Ammon's horn (tissue), 1 donor: ENCODE results near the gene PRKRA.
"Not testable (repeated sequence)": the region's sequence is repeated elsewhere in the genome, so short reads cannot be mapped to it uniquely, and the experiment has no call there.

Experiments
- DNase-seq: peaks from one replicate; pipeline ENCODE4 v3.0.0-alpha.2; 2016; ENCODE audit warnings: low spot score

The PRKRA gene

DNA sequence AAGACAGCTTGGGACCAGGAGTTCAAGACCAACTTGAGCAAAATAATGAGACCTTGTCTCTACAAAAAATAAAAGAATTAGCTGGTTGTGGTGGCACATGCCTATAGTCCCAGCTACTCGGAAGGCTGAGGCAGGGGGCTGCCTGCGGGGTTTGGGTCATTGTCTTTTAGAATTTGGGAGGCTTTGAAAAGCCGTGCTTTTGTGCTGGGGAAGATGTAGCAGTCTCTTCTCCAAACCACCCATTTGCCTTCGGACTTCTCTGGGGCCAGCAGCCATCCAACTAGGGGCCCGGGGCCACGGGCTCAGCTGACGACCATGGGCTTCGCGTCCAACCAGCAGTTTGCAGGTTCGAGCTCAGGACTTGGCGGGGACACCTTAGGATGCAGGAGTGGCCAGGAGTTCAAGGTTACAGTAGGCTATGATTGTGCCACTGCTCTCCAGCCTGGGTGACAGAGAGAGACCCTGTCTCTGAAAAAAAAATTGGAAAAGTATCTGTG lies 6.5 kb upstream of the PRKRA start:
- no peak for DNase-seq

DNA sequence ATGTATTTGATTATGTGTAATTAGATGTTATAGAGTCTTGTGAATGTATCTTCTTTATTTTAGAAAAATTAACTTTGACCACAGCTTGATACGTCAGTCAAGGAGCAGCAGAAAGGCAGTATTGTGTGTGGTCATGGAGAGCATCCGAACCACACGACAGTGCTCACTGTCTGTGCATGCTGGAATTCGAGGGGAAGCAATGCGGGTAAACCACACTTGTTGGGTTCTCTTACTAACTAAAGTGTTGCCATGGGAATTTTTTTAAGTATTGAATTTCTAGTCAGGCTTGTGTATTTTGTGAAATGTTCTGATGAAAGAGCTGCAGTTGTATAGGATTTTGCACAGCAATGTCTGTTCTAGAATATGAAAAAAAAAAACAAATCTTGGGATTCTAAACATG lies 5.0 kb upstream of the PRKRA start:
- no peak for DNase-seq

DNA sequence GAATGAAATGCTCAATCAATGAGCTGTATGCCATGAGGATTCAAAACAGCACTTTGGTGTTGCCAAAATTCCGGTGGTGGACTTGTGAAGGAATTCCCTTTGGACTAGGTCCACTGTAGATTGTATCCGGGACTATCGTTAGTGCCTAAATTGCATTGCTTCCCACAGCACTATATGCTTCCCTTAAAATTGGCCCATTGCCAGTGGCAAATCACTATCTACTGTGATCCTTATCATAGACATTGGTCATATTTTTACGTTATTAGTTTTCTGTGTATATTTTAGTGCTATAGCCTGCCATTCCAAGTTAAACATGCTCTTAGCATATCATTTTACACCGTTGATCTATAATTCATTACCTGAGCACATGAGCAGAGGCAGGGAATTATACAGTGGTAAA lies 1.9 kb upstream of the PRKRA start:
- no peak for DNase-seq

DNA sequence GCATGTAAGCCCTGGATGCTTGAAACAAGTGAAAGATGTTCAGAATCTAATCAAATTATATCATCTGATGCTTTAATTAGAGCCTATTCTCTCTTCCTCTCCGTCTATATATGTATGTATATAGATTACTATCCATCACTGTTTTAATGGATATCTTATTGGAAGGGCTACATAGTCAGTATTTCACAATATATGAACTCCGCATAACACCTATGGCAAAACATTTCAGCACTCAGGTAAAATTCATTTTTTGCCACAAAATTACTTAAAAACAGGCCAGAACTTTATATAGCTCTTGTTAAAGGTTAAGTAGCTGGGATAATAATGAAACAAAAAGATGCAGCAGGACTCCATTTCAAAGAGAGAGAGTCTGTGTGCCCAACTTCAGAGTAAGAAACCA lies 1.4 kb upstream of the PRKRA start:
- no peak for DNase-seq

DNA sequence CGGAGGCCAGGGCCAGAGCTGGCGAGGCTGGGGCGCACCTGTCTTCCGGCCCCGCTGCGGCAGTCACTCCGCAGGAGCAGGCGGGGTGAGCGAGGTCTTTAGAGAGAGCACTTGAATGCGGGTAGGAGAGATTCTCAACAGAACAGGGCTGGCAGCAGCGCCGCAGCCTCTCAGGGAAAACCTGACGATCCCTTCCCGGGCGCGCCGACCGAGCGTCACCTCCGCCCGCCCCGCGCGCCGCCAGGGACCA lies 526 bp downstream of the PRKRA start:
- DNase-seq: no peak

DNA sequence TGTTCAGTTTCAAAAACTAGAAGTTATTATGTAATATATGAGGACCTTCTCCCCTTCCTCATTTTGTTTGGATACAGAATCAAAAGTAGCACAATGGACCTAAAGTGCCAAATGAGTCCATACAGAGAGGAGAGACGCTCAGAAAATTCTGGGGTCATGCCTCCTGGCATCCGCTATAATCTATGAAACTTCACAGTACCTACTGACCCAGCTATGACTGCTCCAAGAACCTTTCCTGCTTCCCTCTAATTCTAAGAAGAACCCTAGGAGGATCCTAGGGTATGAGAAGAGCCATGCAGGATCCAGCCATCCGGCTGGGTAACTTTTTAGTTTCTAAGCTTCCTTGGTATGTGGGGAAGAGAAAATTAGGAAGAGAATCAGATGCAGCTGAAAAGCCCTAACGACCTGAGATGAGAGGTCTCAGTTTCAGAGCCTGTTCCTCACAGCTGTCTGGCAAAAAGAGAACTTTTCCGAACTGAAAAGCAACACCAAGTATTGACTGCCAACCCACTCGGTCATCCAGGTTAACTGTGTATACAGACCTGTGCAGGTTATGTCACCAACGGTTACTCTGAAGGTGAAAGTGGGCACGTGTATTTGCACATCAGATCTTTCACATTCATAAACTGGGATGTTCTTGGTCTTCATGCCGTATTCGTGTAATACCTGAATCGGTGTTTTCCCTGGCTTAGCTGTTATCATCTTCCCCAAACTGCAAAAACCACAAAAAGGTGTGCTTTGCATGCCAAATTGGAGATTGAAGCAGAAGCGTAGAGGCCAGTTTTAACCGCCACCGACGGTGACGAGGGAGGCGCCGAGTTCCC lies 1.1 kb downstream of the PRKRA start:
- DNase-seq: peak; percentile 16

DNA sequence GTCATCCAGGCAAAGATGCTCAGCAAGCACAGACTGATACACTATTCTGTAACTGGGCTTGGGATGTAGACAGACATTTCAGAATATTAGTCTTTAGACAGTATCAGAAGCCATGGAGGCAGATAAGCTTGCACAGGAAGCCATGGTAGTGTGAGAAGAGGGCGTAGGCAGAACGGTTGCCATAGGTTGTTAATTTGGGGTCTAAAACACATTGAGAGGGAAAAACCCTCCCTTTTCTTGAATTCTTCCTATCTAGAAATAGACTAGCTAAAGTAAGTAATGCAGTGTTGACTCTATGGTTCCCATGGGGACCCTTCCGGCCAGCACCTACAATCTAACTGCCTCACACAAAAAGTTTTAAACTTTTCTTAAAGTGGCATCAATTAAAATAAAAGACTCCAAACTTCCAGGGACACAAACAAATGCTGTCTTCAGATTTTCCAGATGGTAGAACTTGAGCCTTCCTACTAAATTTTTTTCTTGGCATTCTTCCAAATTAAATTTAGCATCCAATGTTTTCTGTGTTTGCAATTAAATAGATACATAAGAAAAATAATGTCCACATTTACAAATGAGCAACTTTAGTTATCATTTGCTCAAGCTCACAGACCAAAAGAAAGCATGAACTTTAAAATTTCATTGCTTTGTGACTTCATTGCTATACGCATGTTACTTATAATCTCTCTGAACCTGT lies 1.9 kb downstream of the PRKRA start:
- DNase-seq: no peak

DNA sequence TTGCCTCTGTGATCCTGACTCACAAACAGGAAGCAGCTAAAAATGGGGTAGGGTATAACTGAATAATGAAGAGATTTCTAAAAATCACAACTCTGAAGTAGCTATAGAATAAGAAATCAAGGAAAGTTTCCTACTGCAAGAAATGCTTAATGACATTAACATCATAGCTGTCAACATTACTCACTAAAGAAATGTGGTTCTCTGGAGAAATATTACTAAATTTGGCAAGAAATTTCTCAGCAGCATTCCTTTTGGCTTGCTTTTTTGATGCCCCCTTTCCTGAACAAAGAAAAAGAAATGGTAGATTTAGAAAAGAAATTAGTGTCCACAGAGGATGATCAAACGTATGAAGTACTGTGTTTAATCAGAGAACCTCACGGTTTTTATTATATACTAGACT lies 9.5 kb downstream of the PRKRA start:
- no peak for DNase-seq

DNA sequence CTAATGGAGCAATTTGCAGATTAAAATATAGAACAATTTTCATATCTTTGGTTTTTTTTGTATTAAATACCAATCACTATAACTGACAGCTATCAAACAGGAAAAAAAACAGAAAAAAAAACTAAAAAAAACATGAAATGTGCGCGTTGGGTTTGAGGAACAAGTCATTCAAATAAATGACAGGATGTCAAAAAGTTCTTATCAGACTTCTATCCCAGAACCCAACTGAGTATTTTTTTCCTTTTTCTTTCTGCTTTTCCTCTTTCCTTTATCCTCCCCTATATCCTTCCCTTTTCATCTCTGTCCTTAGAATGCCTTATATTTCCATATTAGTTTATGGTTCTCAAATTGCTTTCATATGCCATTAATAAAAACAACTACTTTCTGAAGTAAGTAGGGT lies 14.3 kb downstream of the PRKRA start:
- DNase-seq: no peak

DNA sequence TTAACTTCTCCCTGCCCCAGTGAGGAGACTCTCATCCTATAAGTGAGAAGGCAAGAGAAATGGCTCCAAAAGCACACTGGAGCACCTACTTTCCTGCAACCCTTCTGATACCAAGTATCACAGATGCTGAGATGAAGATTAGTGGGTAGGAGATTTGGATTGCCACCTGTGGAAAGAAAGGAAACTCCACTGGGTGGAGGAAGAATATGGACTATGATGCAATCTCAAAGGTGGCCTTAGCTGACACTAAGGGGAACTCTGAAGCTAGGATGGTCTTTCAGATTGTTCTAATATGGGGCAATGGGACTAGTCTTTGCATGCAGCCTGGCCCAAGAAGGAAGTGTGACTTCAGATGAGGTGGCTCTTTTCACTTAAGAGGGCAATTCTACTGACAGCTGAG lies 21.6 kb downstream of the PRKRA start:
- no peak for DNase-seq

DNA sequence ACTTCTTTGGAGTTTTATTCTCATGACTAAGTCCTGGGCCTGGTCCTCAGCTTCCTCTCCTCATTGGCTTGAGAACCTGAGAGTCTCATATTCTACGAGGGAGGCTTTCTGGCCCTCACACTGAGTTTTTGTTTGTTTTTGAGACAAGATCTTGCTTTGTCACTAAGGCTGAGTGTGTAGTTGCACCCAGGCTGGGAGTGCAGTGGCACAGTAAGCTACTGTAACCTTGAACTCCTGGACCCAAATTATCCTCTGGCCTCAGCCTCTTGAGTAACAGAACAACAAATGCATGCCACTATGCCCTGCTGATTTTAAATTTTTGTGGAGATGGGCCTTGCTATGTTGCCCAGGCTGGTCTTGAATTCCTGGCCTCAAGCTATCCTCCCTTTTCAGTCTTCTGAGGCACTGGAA lies 22.6 kb downstream of the PRKRA start:
- DNase-seq: no peak

DNA sequence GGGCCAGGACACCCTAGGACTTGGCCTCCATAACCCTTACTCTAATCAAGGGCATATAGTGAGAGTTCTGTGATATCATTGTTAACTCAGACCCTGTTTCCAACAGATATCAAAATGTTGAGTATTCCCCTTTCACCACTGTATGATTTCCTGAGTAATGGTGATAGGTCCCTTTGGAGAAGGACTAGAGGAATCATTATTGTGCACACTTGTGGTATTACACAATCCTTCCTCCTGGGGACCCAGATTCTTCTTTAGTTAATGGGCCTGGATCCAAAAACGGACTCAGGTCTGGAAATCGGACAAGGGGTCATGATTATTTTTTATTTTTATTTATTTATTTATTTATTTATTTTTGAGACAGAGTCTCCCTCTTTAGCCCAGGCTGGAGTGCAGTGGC lies 23.5 kb downstream of the PRKRA start:
- no peak for DNase-seq

DNA sequence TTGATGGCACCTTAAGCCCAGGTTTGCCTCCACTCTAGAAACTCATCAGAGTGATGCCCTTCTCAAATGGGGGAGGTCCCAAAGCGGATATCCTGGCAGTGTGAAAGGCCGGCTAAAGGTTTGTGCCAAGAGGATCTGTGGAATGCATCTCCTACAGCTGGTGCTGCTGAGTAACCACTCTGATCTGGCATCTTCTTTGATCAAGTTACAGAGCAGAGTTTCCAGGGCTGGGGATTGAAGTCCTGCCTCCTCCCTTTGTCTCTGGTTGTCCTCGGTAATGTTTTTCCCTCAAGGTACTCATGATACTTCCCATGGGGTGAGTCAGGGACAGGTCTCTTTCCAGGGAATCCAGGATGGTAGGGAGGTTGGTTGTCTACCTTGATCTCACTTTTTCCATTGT lies 24.6 kb downstream of the PRKRA start:
- DNase-seq: no peak

DNA sequence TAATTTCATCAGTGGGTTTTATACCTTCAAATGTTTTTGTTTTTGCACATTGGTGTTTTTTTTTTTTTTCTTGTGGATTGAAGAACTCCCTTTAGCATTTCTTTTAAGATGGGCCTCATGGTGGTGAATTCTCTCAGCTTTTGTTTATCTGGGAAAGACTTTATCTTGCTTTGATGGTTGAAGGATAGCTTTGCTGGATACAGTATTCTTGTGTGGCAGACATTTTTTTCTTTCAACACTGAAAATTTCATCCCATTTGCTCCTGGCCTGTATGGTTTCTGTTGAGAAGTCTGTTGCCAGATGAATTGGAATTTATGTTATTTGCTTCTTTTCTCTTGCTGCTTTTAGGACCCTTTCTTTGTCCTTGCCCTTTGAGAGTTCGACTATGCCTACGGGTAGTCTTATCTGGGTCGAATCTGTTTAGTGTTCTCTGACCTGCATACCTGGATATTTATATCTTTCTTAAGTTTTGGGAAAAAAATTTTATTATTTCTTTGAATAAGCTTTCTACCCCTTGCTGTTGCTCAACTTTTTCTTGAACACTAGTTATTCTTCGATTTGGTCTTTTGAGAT lies 25.6 kb downstream of the PRKRA start:
- no peak for DNase-seq

DNA sequence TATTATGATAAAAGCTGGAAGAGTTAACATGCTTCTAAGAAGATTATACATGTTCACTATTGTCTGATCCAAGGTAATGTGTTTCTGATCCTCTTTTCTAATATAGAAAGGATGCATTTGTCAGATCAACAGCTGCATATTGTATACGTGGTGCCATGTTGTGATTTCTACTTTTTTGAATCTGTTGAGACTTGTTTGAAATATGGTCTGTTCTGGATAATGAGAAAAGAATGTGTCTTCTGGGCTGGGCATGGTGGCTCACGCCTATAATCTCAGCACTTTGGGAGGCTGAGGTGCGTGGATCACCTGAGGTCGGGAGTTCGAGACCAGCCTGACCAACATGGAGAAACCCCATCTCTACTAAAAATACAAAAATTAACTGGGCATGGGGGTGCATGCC lies 27.2 kb downstream of the PRKRA start:
- not testable (repeated sequence) for DNase-seq

DNA sequence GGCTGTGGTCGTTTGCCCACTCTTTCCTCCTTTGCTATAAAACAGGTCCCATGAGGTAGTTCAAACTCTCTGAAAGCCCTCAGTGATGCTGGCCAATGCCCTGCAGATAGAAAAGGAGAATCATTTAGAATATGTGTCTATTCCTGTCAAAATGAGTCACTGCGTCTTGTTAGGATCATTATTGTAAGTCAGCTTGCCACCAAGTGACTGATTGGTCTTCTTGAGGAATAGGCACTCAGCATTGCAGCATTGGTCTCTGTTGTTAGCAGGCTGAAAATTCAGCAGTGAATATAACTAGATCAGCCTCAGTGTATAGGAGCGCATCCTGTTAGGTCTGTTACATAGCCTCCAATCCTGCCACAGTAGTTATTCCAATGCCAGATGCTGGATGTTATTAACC lies 28.9 kb downstream of the PRKRA start:
- DNase-seq: no peak

DNA sequence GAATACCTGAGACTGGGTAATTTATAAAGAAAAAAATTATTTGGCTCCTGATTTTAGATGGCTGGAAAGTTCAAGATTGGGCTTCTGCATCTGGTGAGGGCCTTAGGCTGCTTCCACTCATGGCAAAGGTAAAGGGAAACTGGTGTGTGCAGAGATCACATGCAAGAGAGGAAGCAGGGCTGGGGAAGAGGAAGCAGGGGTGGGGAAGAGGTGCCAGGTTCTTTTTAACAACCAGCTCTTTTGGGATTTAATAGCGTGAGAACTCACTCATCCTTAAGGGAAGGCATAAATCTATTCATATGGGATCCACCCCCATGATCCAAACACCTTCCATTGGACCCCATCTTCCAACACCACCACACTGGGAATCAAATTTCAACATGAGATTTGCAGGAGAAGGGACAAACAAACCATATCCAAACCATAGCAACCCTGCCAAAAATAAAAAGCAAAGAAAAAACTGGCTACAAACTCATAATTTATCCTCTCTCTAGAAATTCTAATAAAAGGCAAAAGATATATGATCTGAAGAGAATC lies 30.4 kb downstream of the PRKRA start:
- DNase-seq: no peak

DNA sequence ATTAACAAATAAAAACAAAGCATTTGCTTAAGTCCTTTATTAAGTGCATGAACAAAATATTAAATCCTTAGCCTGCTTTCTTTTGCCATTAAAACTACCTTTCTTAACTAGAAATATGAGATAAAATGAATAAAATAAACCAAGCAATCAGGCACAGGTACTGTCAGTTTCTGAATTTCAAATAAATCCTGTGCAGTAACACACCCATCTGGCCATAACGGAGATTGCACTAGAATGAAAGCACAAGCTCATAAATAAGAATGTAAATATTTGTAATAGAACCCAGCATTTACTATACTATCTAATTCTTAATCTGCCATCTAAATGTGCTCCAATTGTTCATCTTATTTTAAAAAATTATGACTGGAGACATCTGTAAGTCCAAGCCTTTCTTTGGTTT lies 31.9 kb downstream of the PRKRA start:
- peak; percentile 37 for DNase-seq

DNA sequence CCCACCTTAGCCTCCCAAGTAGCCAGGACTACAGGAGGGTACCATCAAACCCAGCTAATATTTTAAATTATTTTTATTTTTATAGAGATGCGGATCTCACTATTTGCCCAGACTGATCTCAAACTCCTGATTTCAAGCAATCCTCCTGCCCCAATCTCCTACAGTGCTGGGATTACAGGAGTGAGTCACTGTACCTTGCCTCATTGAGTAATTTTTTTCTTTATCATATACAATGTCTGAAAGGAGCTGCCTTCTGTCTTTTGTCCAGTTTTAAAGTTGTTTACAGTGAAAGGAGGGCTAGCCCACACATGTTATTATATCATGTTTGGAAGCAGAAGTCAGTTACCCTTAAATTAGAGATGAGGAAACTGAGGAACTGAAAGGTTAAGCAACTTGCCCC lies 32.5 kb downstream of the PRKRA start:
- no peak for DNase-seq

DNA sequence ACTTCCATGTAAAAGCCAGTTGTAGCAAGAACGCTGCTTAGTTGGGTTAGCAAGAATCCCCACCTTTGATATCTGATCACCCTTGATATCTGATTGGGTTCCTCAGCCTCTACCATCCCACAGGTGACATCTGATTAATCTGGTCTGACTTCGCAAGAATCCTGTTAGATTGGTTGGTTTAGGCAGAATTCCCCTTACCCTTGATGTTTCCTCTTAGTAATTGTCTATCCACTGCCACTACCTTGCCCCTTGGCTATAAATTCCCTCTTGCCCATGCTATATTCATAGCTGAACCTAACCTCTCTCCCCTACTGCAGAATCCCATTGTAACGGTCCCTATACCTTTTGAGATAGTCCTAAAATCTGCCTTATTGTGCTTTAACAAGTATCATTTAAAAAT lies 33.1 kb downstream of the PRKRA start:
- DNase-seq: no peak

DNA sequence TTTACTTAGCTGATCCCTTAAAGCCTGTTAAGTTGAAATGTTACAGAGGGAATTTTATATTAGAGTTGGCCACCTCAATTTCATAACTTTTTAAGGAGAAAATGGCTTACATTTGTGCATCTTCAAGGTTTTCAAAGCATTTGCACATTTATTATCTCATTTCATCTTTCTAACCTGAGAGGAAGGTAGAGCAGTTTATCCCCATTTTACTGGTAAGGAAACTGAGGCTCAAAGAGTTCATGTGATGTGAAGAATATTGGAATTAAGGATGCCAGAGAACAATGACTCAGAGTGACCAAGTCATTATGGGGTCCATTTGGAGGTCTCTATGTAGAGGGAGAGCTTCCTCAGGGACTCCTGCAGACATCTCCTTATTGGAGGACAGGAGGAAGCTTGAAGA lies 35.0 kb downstream of the PRKRA start:
- DNase-seq: no peak

DNA sequence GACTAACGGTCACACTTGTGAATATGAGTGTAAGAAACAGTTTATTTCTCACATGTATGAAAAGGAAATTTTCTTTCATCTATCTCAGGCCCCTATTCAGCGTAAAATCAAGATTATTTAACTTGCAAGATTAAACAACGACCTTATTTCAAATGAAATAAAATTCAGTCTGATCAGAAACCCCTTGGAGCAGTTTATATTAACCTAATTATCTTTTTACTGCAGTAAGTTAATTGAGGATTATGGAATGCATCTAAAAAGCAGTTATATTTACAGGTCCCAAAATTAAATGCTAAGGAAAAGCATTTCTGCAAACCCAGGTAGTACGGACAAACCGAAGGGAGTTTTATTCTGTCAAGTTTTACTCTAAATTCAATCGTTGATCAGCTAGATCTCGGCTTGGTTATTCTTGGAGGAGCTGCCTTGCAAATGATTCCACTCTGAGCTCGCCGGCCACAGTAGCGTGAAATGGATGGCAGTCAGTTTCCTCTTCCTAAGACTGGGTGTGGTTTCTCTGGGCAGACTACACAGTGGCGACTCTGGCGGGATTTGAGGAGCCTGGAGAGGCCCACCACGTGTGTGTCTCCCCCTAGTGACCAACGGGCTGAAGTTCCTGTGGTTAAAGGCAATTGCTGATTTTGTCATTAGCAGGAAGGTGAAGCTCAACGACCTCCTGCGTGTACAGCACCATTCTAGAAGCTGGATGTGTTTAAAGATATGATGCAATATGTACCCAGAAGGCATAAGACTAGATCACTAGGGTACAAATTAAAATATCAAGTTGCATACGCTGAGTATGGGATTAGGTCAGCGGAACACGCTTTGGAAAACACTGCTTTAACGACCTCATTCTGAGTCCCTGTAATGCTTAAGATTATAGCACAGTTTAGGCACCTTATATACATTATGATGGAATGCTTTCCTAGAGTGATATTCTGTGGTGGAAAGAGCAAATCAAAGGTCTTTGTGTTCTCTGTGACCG lies 36.4 kb downstream of the PRKRA start:
- DNase-seq: peak; percentile 94
